Esophagus squamous epithelium (tissue), 4 donors: ENCODE results near the gene BIRC5.

Experiments used
- CTCF ChIP-seq, 6 experiments: fragments of 450-650 bp in 4 of 6; fragments of 200-600 bp in 2 of 6; sonication (generic) in 2 of 6; IDR thresholded peaks; one replicate each; pipeline ENCODE4 v1.5.1; 2016 to 2019; ENCODE audit warnings: antibody characterized with exemption in 6 of 6, mild to moderate bottlenecking in 4 of 6, moderate library complexity in 4 of 6
- POLR2A ChIP-seq, 4 donors: fragments of 450-650 bp; IDR thresholded peaks; one replicate each; pipeline ENCODE4 v1.6.1; 2017; ENCODE audit warnings: antibody characterized with exemption in 4 of 4, mild to moderate bottlenecking in 4 of 4, moderate library complexity in 3 of 4

- TF ChIP-seq CTCF (IDR thresholded peaks at IDR 0.05) (no peak), POLR2A (IDR thresholded peaks at IDR 0.05) (no peak)
Observed at GRCh38 chr17:78226759-78227454, 12.9 kb downstream of the BIRC5 start.
